ENCODE data around the gene TMPO.

The TMPO gene

GRCh38 chr12:98581101-98581500 is 65.7 kb downstream of the TMPO start:
- Histone ChIP-seq H3K9me3 (replicated peaks; ENCODE audit: insufficient read depth, low read length) (no peaks in the 10 kb centered on the region), H3K79me2 (ENCODE audit: low read length) (no peaks in the 10 kb centered on the region), H3K27ac (ENCODE audit: low read length) (no peak overlapping the region), H2AFZ (ENCODE audit: low read length) (no peak overlapping the region), H3K4me1 (ENCODE audit: low read length) (no peaks in the 10 kb centered on the region), H3F3A (ENCODE audit: insufficient read depth, low read length) (no peaks in the 10 kb centered on the region), H3K4me3 (ENCODE audit: low read length) (no peak overlapping the region), H3K27me3 (replicated peaks; ENCODE audit: insufficient read depth, low read length) (no peaks in the 10 kb centered on the region), H3K4me2 (ENCODE audit: low read depth, low read length) (no peak overlapping the region), H3K9me2 (replicated peaks; ENCODE audit: insufficient read depth, low read length) (no peaks in the 10 kb centered on the region), H4K20me1 (ENCODE audit: insufficient read depth, low read length) (no peaks in the 10 kb centered on the region), H3K36me3 (replicated peaks; ENCODE audit: insufficient read depth, low read length) (no peaks in the 10 kb centered on the region), H3K9ac (ENCODE audit: low read length) (no peak overlapping the region)
- TF ChIP-seq EZH2phosphoT487 (IDR thresholded peaks at IDR 0.05; ENCODE audit: low read length) (no peak), EZH2 (optimal IDR thresholded peaks at IDR 0.05; ENCODE audit: low read depth, low read length) (no peak), CTCF (IDR thresholded peaks at IDR 0.05; ENCODE audit: low read length) (no peak)
- DNase-seq: no peak

GRCh38 chr12:98582093-98582492 is 66.7 kb downstream of the TMPO start:
- DNase-seq: no peak
- H3K27me3 ChIP-seq (replicated peaks; ENCODE audit: insufficient read depth, low read length): no peaks in the 10 kb centered on the region

GRCh38 chr12:98587084-98587483 is 71.7 kb downstream of the TMPO start:
- Histone ChIP-seq H2AFZ (ENCODE audit: low read length) (no peak overlapping the region), H3K36me3 (replicated peaks; ENCODE audit: insufficient read depth, low read length) (no peaks in the 10 kb centered on the region), H3F3A (ENCODE audit: insufficient read depth, low read length) (no peaks in the 10 kb centered on the region), H3K27ac (ENCODE audit: low read length) (no peak overlapping the region), H3K79me2 (ENCODE audit: low read length) (no peaks in the 10 kb centered on the region), H3K27me3 (replicated peaks; ENCODE audit: insufficient read depth, low read length) (no peaks in the 10 kb centered on the region), H3K9me2 (replicated peaks; ENCODE audit: insufficient read depth, low read length) (no peaks in the 10 kb centered on the region), H4K20me1 (ENCODE audit: insufficient read depth, low read length) (no peaks in the 10 kb centered on the region), H3K9me3 (replicated peaks; ENCODE audit: insufficient read depth, low read length) (no peaks in the 10 kb centered on the region), H3K4me1 (ENCODE audit: low read length) (no peaks in the 10 kb centered on the region), H3K4me2 (ENCODE audit: low read depth, low read length) (no peak overlapping the region), H3K9ac (ENCODE audit: low read length) (no peak overlapping the region), H3K4me3 (ENCODE audit: low read length) (no peak overlapping the region)
- no peak for DNase-seq
- TF ChIP-seq CTCF (IDR thresholded peaks at IDR 0.05; ENCODE audit: low read length) (no peak), EZH2phosphoT487 (IDR thresholded peaks at IDR 0.05; ENCODE audit: low read length) (no peak), EZH2 (optimal IDR thresholded peaks at IDR 0.05; ENCODE audit: low read depth, low read length) (no peak)

More at GRCh38 chr12:98582093-98582492, 66.7 kb downstream of the TMPO start:
- Histone ChIP-seq H3K9ac (ENCODE audit: low read length) (no peak overlapping the region), H3K9me3 (replicated peaks; ENCODE audit: insufficient read depth, low read length) (no peaks in the 10 kb centered on the region), H4K20me1 (ENCODE audit: insufficient read depth, low read length) (no peaks in the 10 kb centered on the region), H3K79me2 (ENCODE audit: low read length) (no peaks in the 10 kb centered on the region), H3K4me1 (ENCODE audit: low read length) (no peaks in the 10 kb centered on the region), H2AFZ (ENCODE audit: low read length) (no peak overlapping the region), H3K4me3 (ENCODE audit: low read length) (no peak overlapping the region), H3F3A (ENCODE audit: insufficient read depth, low read length) (no peaks in the 10 kb centered on the region), H3K27ac (ENCODE audit: low read length) (no peak overlapping the region), H3K36me3 (replicated peaks; ENCODE audit: insufficient read depth, low read length) (no peaks in the 10 kb centered on the region), H3K4me2 (ENCODE audit: low read depth, low read length) (no peak overlapping the region), H3K9me2 (replicated peaks; ENCODE audit: insufficient read depth, low read length) (no peaks in the 10 kb centered on the region)
- TF ChIP-seq CTCF (IDR thresholded peaks at IDR 0.05; ENCODE audit: low read length) (no peak), EZH2 (optimal IDR thresholded peaks at IDR 0.05; ENCODE audit: low read depth, low read length) (no peak), EZH2phosphoT487 (IDR thresholded peaks at IDR 0.05; ENCODE audit: low read length) (no peak)
